Cardiac muscle cell (in vitro differentiated cells and primary cell): ENCODE measurements around the gene TESK1. TPM values are rescaled to one million over a fixed set of nuclear protein-coding genes. Genes with fewer than 3 reads are reported as not detected.
A peak's percentile ranks its signal among the peaks of the same experiment; 100 is the strongest.

Experiments used
- DNase-seq, 2 donors: peaks; one replicate each; pipeline versions ENCODE4 v3.0.0 to v3.0.0-alpha.2; 2010 to 2017; ENCODE audit warnings: low read depth in 1 of 2, low spot score in 1 of 2
- H3K27ac ChIP-seq: fragments of 200-600 bp; sonication (generic); 2 replicates; pipeline ENCODE4 v1.5.1; 2016
- H3K27me3 ChIP-seq: fragments of 200-600 bp; sonication (generic); 2 replicates; pipeline ENCODE4 v1.6.0; 2016; ENCODE audit warnings: control low read depth
- H3K36me3 ChIP-seq: fragments of 200-600 bp; sonication (generic); 2 replicates; pipeline ENCODE4 v1.5.1; 2016; ENCODE audit warnings: control low read depth
- H3K4me1 ChIP-seq: fragments of 200-600 bp; sonication (generic); 2 replicates; pipeline ENCODE4 v1.8.1; 2017; ENCODE audit warnings: low read depth, mild to moderate bottlenecking, mixed run types
- H3K4me3 ChIP-seq: fragments of 200-600 bp; sonication (generic); 2 replicates; pipeline ENCODE4 v1.5.1; 2016; ENCODE audit warnings: mild to moderate bottlenecking
- H3K9me3 ChIP-seq: fragments of 200-600 bp; sonication (generic); 2 replicates; pipeline ENCODE4 v1.5.1; 2017; ENCODE audit warnings: low read depth, mild to moderate bottlenecking, control low read depth
- polyA plus RNA-seq: library from polyadenylated mRNA; unstranded; fragments of >200 nt; fragmentation: Nextera tagmentation; extraction: Ambion mirVana; gene quantifications from 2 replicates; pipeline ENCODE4 v1.2.1, GENCODE V29; 2016
- total RNA-seq: library from RNA; depleted of rRNA; stranded (reverse); fragments of >200 nt; gene quantifications from 2 replicates; pipeline ENCODE4 v1.2.3, GENCODE V29; 2016
- TF ChIP-seq, protein P1 (sequence below): IDR thresholded peaks from 2 replicates; pipeline ENCODE4 v1.5.1; 2012; ENCODE audit warnings: low read depth, mild to moderate bottlenecking, low read length

The TESK1 gene
- total and polyA plus RNA-seq, 2 experiments from 2014 or later, result 30.3 to 42.5 TPM

DNA sequence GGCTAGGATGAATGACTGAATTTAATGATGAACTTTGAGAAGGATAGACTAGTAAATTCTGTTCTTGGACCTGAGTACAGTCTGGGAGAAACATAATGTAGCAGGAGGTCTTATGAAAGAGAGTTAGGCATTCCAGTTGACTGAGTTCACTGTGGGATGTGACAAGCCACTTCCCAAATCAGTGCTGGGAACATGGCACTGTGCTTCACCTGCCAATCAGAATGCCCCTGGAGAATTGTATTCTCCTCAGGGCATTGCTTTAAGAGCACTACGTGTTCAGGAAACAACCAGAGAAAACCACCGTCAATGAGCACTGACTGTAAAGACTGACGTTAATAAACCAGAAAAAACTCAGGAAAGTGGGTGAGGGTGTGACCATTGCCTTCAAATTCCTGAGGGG, 54.3 kb downstream of the TESK1 start:
- H3K4me1 ChIP-seq, result peaks cover 21% of the 10 kb centered on the region
- peak overlapping the region; percentile 79 for H3K4me3 ChIP-seq
- TF ChIP-seq, protein P1, sequence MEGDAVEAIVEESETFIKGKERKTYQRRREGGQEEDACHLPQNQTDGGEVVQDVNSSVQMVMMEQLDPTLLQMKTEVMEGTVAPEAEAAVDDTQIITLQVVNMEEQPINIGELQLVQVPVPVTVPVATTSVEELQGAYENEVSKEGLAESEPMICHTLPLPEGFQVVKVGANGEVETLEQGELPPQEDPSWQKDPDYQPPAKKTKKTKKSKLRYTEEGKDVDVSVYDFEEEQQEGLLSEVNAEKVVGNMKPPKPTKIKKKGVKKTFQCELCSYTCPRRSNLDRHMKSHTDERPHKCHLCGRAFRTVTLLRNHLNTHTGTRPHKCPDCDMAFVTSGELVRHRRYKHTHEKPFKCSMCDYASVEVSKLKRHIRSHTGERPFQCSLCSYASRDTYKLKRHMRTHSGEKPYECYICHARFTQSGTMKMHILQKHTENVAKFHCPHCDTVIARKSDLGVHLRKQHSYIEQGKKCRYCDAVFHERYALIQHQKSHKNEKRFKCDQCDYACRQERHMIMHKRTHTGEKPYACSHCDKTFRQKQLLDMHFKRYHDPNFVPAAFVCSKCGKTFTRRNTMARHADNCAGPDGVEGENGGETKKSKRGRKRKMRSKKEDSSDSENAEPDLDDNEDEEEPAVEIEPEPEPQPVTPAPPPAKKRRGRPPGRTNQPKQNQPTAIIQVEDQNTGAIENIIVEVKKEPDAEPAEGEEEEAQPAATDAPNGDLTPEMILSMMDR, result no peak
- H3K27me3 ChIP-seq, result no peaks in the 10 kb centered on the region
- H3K9me3 ChIP-seq, result no peaks in the 10 kb centered on the region
- peak overlapping the region; percentile 99 for H3K27ac ChIP-seq
- DNase-seq, result peak in 1 of 2 donors; percentile 68
- no peaks in the 10 kb centered on the region for H3K36me3 ChIP-seq

Other genes with a start within 250 kb of the TESK1 start
- gene RUSC2, start 115.2 kb upstream of the TESK1 start, total RNA-seq, result 18.7 and 25.3 TPM in 2 replicates
- gene RUSC2, start 115.2 kb upstream of the TESK1 start, polyA plus RNA-seq, result 13.8 and 18.7 TPM in 2 replicates
- gene CD72, start 13.2 kb downstream of the TESK1 start, total RNA-seq, result 1.4 and 5.1 TPM in 2 replicates
- 2.3 and 12.3 TPM in 2 replicates for gene CD72, start 13.2 kb downstream of the TESK1 start, polyA plus RNA-seq
- not detected in 2 replicates for gene SIT1, start 45.7 kb downstream of the TESK1 start, total RNA-seq
- 0.21 and 0.46 TPM in 2 replicates for gene SIT1, start 45.7 kb downstream of the TESK1 start, polyA plus RNA-seq
- gene RMRP, start 52.8 kb downstream of the TESK1 start, total RNA-seq, result 6,299 and 17,487 TPM in 2 replicates
- gene RMRP, start 52.8 kb downstream of the TESK1 start, polyA plus RNA-seq, result not detected in 2 replicates
- 26.5 and 29.3 TPM in 2 replicates for gene CCDC107, start 53.0 kb downstream of the TESK1 start, total RNA-seq
- 68.5 and 75.1 TPM in 2 replicates for gene CCDC107, start 53.0 kb downstream of the TESK1 start, polyA plus RNA-seq
- 1.5 and 12.6 TPM in 2 replicates for gene ARHGEF39, start 59.9 kb downstream of the TESK1 start, total RNA-seq
- 5.6 and 36.9 TPM in 2 replicates for gene ARHGEF39, start 59.9 kb downstream of the TESK1 start, polyA plus RNA-seq
- gene CA9, start 68.7 kb downstream of the TESK1 start, total RNA-seq, result 2.4 and 3.1 TPM in 2 replicates
- gene CA9, start 68.7 kb downstream of the TESK1 start, polyA plus RNA-seq, result 2.6 and 4.9 TPM in 2 replicates
- gene TPM2, start 84.7 kb downstream of the TESK1 start, total RNA-seq, result 645 and 899 TPM in 2 replicates
- 761 and 1,591 TPM in 2 replicates for gene TPM2, start 84.7 kb downstream of the TESK1 start, polyA plus RNA-seq
- 172 and 178 TPM in 2 replicates for gene TLN1, start 126.9 kb downstream of the TESK1 start, total RNA-seq
- 96.0 and 98.0 TPM in 2 replicates for gene TLN1, start 126.9 kb downstream of the TESK1 start, polyA plus RNA-seq
- 45.7 and 51.5 TPM in 2 replicates for gene CREB3, start 127.4 kb downstream of the TESK1 start, total RNA-seq
- 62.3 and 84.2 TPM in 2 replicates for gene CREB3, start 127.4 kb downstream of the TESK1 start, polyA plus RNA-seq
- gene GBA2, start 144.0 kb downstream of the TESK1 start, total RNA-seq, result 132 and 157 TPM in 2 replicates
- 135 and 140 TPM in 2 replicates for gene GBA2, start 144.0 kb downstream of the TESK1 start, polyA plus RNA-seq
- gene RGP1, start 144.0 kb downstream of the TESK1 start, total RNA-seq, result 24.1 and 30.4 TPM in 2 replicates
- 17.9 and 21.8 TPM in 2 replicates for gene RGP1, start 144.0 kb downstream of the TESK1 start, polyA plus RNA-seq
- gene MSMP, start 149.0 kb downstream of the TESK1 start, total RNA-seq, result not detected in 2 replicates
- not detected in 2 replicates for gene MSMP, start 149.0 kb downstream of the TESK1 start, polyA plus RNA-seq
- 12.5 and 12.6 TPM in 2 replicates for gene NPR2, start 186.3 kb downstream of the TESK1 start, total RNA-seq
- 13.2 and 16.2 TPM in 2 replicates for gene NPR2, start 186.3 kb downstream of the TESK1 start, polyA plus RNA-seq
- 2.9 and 3.7 TPM in 2 replicates for gene SPAG8, start 207.0 kb downstream of the TESK1 start, total RNA-seq
- 4.2 and 6.1 TPM in 2 replicates for gene SPAG8, start 207.0 kb downstream of the TESK1 start, polyA plus RNA-seq
- 48.5 and 83.9 TPM in 2 replicates for gene HINT2, start 209.8 kb downstream of the TESK1 start, total RNA-seq
- 161 and 177 TPM in 2 replicates for gene HINT2, start 209.8 kb downstream of the TESK1 start, polyA plus RNA-seq
- gene FAM221B, start 223.5 kb downstream of the TESK1 start, total RNA-seq, result not detected in 2 replicates
- 0.57 and 0.66 TPM in 2 replicates for gene FAM221B, start 223.5 kb downstream of the TESK1 start, polyA plus RNA-seq
- 15.0 and 17.9 TPM in 2 replicates for gene TMEM8B, start 224.0 kb downstream of the TESK1 start, total RNA-seq
- gene TMEM8B, start 224.0 kb downstream of the TESK1 start, polyA plus RNA-seq, result 17.0 and 21.8 TPM in 2 replicates